ENCODE data around the gene FANCI. TPM values are rescaled to one million over a fixed set of nuclear protein-coding genes. Genes with fewer than 3 reads are reported as not detected.
A peak's percentile ranks its signal among the peaks of the same experiment; 100 is the strongest.

The FANCI gene
- total RNA-seq, 1 donor from 2014 or later = 133 TPM

GRCh38 chr15:89308236-89308635 lies 64.5 kb downstream of the FANCI start:
- H3K4me2 ChIP-seq = no peak overlapping the region
- H3K9me3 Mint-ChIP-seq = no peaks in the 10 kb centered on the region
- no peak overlapping the region for H3K4me3 Mint-ChIP-seq
- H3K27ac Mint-ChIP-seq = no peak overlapping the region
- H3K27me3 ChIP-seq = no peaks in the 10 kb centered on the region
- no peaks in the 10 kb centered on the region for H4K20me1 ChIP-seq (ENCODE audit: low read depth)
- no peak overlapping the region for H2AFZ ChIP-seq (replicated peaks)
- TF ChIP-seq EZH2 (IDR thresholded peaks at IDR 0.05) (no peak), EZH2phosphoT487 (IDR thresholded peaks at IDR 0.05) (no peak), CTCF (IDR thresholded peaks at IDR 0.05) (no peak)
- peaks cover 3% of the 10 kb centered on the region for H3K36me3 ChIP-seq
- no peaks in the 10 kb centered on the region for H3K9me3 ChIP-seq (ENCODE audit: low read depth)
- DNase-seq (ENCODE audit: low spot score) = no peak
- no peaks in the 10 kb centered on the region for H3K79me2 ChIP-seq (ENCODE audit: low read depth)
- peaks cover 2% of the 10 kb centered on the region for H3K27me3 Mint-ChIP-seq (ENCODE audit: insufficient read depth, low read depth)
- H3K4me1 Mint-ChIP-seq = no peaks in the 10 kb centered on the region
- H3K36me3 Mint-ChIP-seq = peaks cover 38% of the 10 kb centered on the region
- no peaks in the 10 kb centered on the region for H3K4me1 ChIP-seq
- H3F3A ChIP-seq (ENCODE audit: low read depth) = peaks cover 5% of the 10 kb centered on the region
- H3K4me3 ChIP-seq = no peak overlapping the region
- no peak overlapping the region for H3K27ac ChIP-seq
- H3K9ac ChIP-seq = no peak overlapping the region

GRCh38 chr15:89309993-89310392 lies 66.2 kb downstream of the FANCI start:
- H3K36me3 Mint-ChIP-seq = peaks cover 38% of the 10 kb centered on the region
- TF ChIP-seq EZH2phosphoT487 (IDR thresholded peaks at IDR 0.05) = no peak
- no peak for TF ChIP-seq EZH2 (IDR thresholded peaks at IDR 0.05)
- TF ChIP-seq CTCF (IDR thresholded peaks at IDR 0.05) = no peak
- no peak for DNase-seq (ENCODE audit: low spot score)
- Histone ChIP-seq H2AFZ (replicated peaks) (no peak overlapping the region), H3K27ac (no peak overlapping the region), H3K9ac (no peak overlapping the region), H3K79me2 (ENCODE audit: low read depth) (no peaks in the 10 kb centered on the region), H3K27me3 (no peaks in the 10 kb centered on the region), H4K20me1 (ENCODE audit: low read depth) (peaks cover 2% of the 10 kb centered on the region), H3K36me3 (no peaks in the 10 kb centered on the region), H3K4me1 (no peaks in the 10 kb centered on the region), H3K4me2 (no peak overlapping the region), H3K4me3 (no peak overlapping the region), H3K9me3 (ENCODE audit: low read depth) (no peaks in the 10 kb centered on the region), H3F3A (ENCODE audit: low read depth) (peaks cover 8% of the 10 kb centered on the region)
- no peak overlapping the region for H3K27ac Mint-ChIP-seq
- H3K4me1 Mint-ChIP-seq = no peaks in the 10 kb centered on the region
- no peaks in the 10 kb centered on the region for H3K9me3 Mint-ChIP-seq
- H3K4me3 Mint-ChIP-seq = no peak overlapping the region
- H3K27me3 Mint-ChIP-seq (ENCODE audit: insufficient read depth, low read depth) = peaks cover 2% of the 10 kb centered on the region

- TF ChIP-seq EZH2 (IDR thresholded peaks at IDR 0.05) = no peak
- TF ChIP-seq CTCF (IDR thresholded peaks at IDR 0.05) = no peak
- TF ChIP-seq EZH2phosphoT487 (IDR thresholded peaks at IDR 0.05) = no peak
- no peaks in the 10 kb centered on the region for H3K9me3 ChIP-seq (ENCODE audit: low read depth)
- H3F3A ChIP-seq (ENCODE audit: low read depth) = peaks cover 36% of the 10 kb centered on the region
- H3K4me3 ChIP-seq = no peak overlapping the region
- Mint-ChIP-seq H3K36me3 (peaks cover 40% of the 10 kb centered on the region), H3K4me3 (no peak overlapping the region), H3K9me3 (no peaks in the 10 kb centered on the region), H3K27me3 (ENCODE audit: insufficient read depth, low read depth) (peaks cover 2% of the 10 kb centered on the region), H3K27ac (no peak overlapping the region), H3K4me1 (no peaks in the 10 kb centered on the region)
- H3K79me2 ChIP-seq (ENCODE audit: low read depth) = no peaks in the 10 kb centered on the region
- H3K27me3 ChIP-seq = no peaks in the 10 kb centered on the region
- H3K4me1 ChIP-seq = no peaks in the 10 kb centered on the region
- peaks cover 9% of the 10 kb centered on the region for H4K20me1 ChIP-seq (ENCODE audit: low read depth)
- peak overlapping the region; percentile 16 for H3K27ac ChIP-seq
- no peaks in the 10 kb centered on the region for H3K36me3 ChIP-seq
- H2AFZ ChIP-seq (replicated peaks) = no peak overlapping the region
- no peak overlapping the region for H3K9ac ChIP-seq
- no peak for DNase-seq (ENCODE audit: low spot score)
- H3K4me2 ChIP-seq = no peak overlapping the region
Observed at GRCh38 chr15:89315375-89315929, 71.7 kb downstream of the FANCI start.

All from neural progenitor cell (in vitro differentiated cells).